Measurements from ENCODE around the gene GIN1. TPM values are rescaled to one million over a fixed set of nuclear protein-coding genes. Genes with fewer than 3 reads are reported as not detected.

GIN1 gene
- total and polyA plus RNA-seq, 9 of the 15 experiments (the other 6 are each of a cell fraction or from before 2014, with no cell fraction given), result 2.4 to 9.8 (median 7.8) TPM

GRCh38 chr5:103119765-103120606, at the start of gene GIN1, which contains the start of gene PPIP5K2 (continued):
- TF ChIP-seq ZBTB40 (IDR thresholded peaks at IDR 0.05) (peak; percentile 100), ZBTB40 (CRISPR knock-in tag; IDR thresholded peaks at IDR 0.05) (no peak), HDAC3 (IDR thresholded peaks at IDR 0.05; ENCODE audit: borderline replicate concordance, partially characterized antibody) (peak; percentile 36), TAF15 (IDR thresholded peaks at IDR 0.05; ENCODE audit: low read depth, low read length) (no peak), TAF7 (tag; IDR thresholded peaks at IDR 0.05) (no peak; the same call in none of the 2 replicates), NCOA1 (IDR thresholded peaks at IDR 0.05; ENCODE audit: low read depth) (peak; percentile 99), ZNF655 (CRISPR knock-in tag; IDR thresholded peaks at IDR 0.05) (no peak), BRCA1 (IDR thresholded peaks at IDR 0.05) (no peak), BRCA1 (CRISPR knock-in tag; IDR thresholded peaks at IDR 0.05) (no peak), GATAD2A (IDR thresholded peaks at IDR 0.05) (no peak), RREB1 (CRISPR knock-in tag; IDR thresholded peaks at IDR 0.05) (no peak), ELF4 (CRISPR knock-in tag; IDR thresholded peaks at IDR 0.05) (no peak)
